GM23338 (cell line): Measurements from ENCODE around the gene MKLN1. TPM values are rescaled to one million over a fixed set of nuclear protein-coding genes. Genes with fewer than 3 reads are reported as not detected.

ENCODE experiments used
- ATAC-seq: fragments of 200-7000 bp; cut with Tn5 transposase; 3 replicates; pipeline ENCODE4 v1.9.1; 2020
- DNase-seq: peaks from one replicate; pipeline ENCODE4 v3.0.0-alpha.2; 2015; ENCODE audit warnings: low spot score
- H2AFZ ChIP-seq: fragments of 200-600 bp; sonication (generic); 2 replicates; pipeline ENCODE4 v1.8.0; 2016; ENCODE audit warnings: antibody characterized with exemption, mild to moderate bottlenecking, moderate library complexity
- H3F3A ChIP-seq: fragments of 200-600 bp; sonication (generic); replicated peaks from 2 replicates; pipeline ENCODE4 v1.8.0; 2017; ENCODE audit warnings: antibody characterized with exemption, mixed run types, low read depth
- H3K27ac ChIP-seq: fragments of 200-600 bp; sonication (generic); 2 replicates; pipeline ENCODE4 v1.6.1; 2016; ENCODE audit warnings: low read depth
- H3K27me3 ChIP-seq: fragments of 200-600 bp; sonication (generic); 2 replicates; pipeline ENCODE4 v1.8.0; 2016; ENCODE audit warnings: mild to moderate bottlenecking, mixed run types, moderate library complexity; ENCODE audit not compliant: insufficient read depth
- H3K36me3 ChIP-seq: fragments of 200-600 bp; sonication (generic); 2 replicates; pipeline ENCODE4 v1.8.0; 2016; ENCODE audit warnings: mild to moderate bottlenecking; ENCODE audit not compliant: insufficient read depth
- H3K4me1 ChIP-seq: fragments of 200-600 bp; sonication (generic); 2 replicates; pipeline ENCODE4 v1.8.0; 2016; ENCODE audit warnings: mild to moderate bottlenecking, moderate library complexity; ENCODE audit not compliant: insufficient read depth
- H3K4me2 ChIP-seq: fragments of 200-600 bp; sonication (generic); 2 replicates; pipeline ENCODE4 v1.7.1; 2017; ENCODE audit warnings: mixed run types
- H3K4me3 ChIP-seq: fragments of 200-600 bp; sonication (generic); 2 replicates; pipeline ENCODE4 v1.6.1; 2016; ENCODE audit warnings: mixed run types
- H3K79me2 ChIP-seq: fragments of 200-600 bp; sonication (generic); replicated peaks from 2 replicates; pipeline ENCODE4 v1.8.0; 2017; ENCODE audit warnings: mild to moderate bottlenecking; ENCODE audit not compliant: insufficient read depth
- H3K9me2 ChIP-seq: fragments of 200-600 bp; sonication (generic); 2 replicates; pipeline ENCODE4 v1.8.0; 2017; ENCODE audit not compliant: insufficient read depth
- H4K20me1 ChIP-seq: fragments of 200-600 bp; sonication (generic); replicated peaks from 2 replicates; pipeline ENCODE4 v1.8.0; 2017; ENCODE audit warnings: mild to moderate bottlenecking; ENCODE audit not compliant: insufficient read depth
- H3K27ac Mint-ChIP-seq: 2 replicates; pipeline ENCODE4 v1.8.0; 2020; ENCODE audit warnings: inconsistent platforms, mild to moderate bottlenecking, moderate library complexity, mixed read lengths
- H3K27me3 Mint-ChIP-seq: 3 replicates; pipeline ENCODE4 v1.8.0; 2022; ENCODE audit warnings: low read depth, mild to moderate bottlenecking, moderate library complexity, mixed read lengths, inconsistent platforms; ENCODE audit not compliant: insufficient read depth, poor library complexity
- H3K36me3 Mint-ChIP-seq: 3 replicates; pipeline ENCODE4 v1.8.0; 2021; ENCODE audit warnings: low read depth, mild to moderate bottlenecking, inconsistent platforms, moderate library complexity, mixed read lengths
- H3K4me1 Mint-ChIP-seq: 3 replicates; pipeline ENCODE4 v1.8.0; 2020; ENCODE audit warnings: mild to moderate bottlenecking, inconsistent platforms, mixed read lengths
- H3K4me3 Mint-ChIP-seq: 3 replicates; pipeline ENCODE4 v1.8.0; 2021; ENCODE audit warnings: moderate library complexity, mild to moderate bottlenecking, inconsistent platforms, mixed read lengths
- H3K9me3 Mint-ChIP-seq: 3 replicates; pipeline ENCODE4 v1.8.0; 2020; ENCODE audit warnings: moderate library complexity, mild to moderate bottlenecking, inconsistent platforms, mixed read lengths
- CREB1 ChIP-seq: fragments of 250-450 bp; sonication (Bioruptor Pico); IDR thresholded peaks from 2 replicates; pipeline ENCODE4 v1.5.0; 2020; ENCODE audit warnings: low read depth, mild to moderate bottlenecking, moderate library complexity
- EZH2 ChIP-seq: fragments of 200-600 bp; sonication (generic); IDR thresholded peaks from one replicate; pipeline ENCODE4 v1.8.0; 2017; ENCODE audit warnings: antibody characterized with exemption, mild to moderate bottlenecking, low read depth; ENCODE audit not compliant: unreplicated experiment
- NANOG ChIP-seq: IDR thresholded peaks from 2 replicates; pipeline ENCODE4 v1.6.1; 2016; ENCODE audit warnings: antibody characterized with exemption, borderline replicate concordance
- POLR2AphosphoS5 ChIP-seq: IDR thresholded peaks from 2 replicates; pipeline ENCODE4 v1.6.1; 2016; ENCODE audit warnings: antibody characterized with exemption, low read depth
- ZNF331 ChIP-seq: fragments of 250-450 bp; sonication (Bioruptor Pico); IDR thresholded peaks from 2 replicates; pipeline ENCODE4 v1.5.0; 2020; ENCODE audit warnings: low read depth, mild to moderate bottlenecking, moderate library complexity
- ZNF462 ChIP-seq: fragments of 250-450 bp; sonication (Bioruptor Pico); IDR thresholded peaks from 2 replicates; pipeline ENCODE4 v1.5.0; 2020; ENCODE audit warnings: mild to moderate bottlenecking, moderate library complexity
- long read RNA-seq: library from polyadenylated mRNA; unstranded; transcript quantifications from one replicate; pipeline ENCODE4 v2.0.0, GENCODE V29; 2020; ENCODE audit not compliant: unreplicated experiment
- polyA plus RNA-seq: library from polyadenylated mRNA; unstranded; fragments of >200 nt; fragmentation: Nextera tagmentation; extraction: Ambion mirVana; gene quantifications from 2 replicates; pipeline ENCODE4 v1.2.1, GENCODE V29; 2016
- total RNA-seq: library from RNA; depleted of rRNA; stranded (reverse); fragments of >200 nt; shearing (Covaris generic); gene quantifications from 2 replicates; pipeline ENCODE4 v1.2.3, GENCODE V29; 2014; rRNA removed

The MKLN1 gene
- total RNA-seq (31.5 and 46.5 TPM in 2 replicates), polyA plus RNA-seq (25.1 and 25.3 TPM in 2 replicates)
- long read RNA-seq, full-length matches to known transcripts: 8 of 15 reads
- long read RNA-seq, partial matches to known transcripts: 2 of 15 reads
- long read RNA-seq, other reads (novel, unspliced or antisense): 5 of 15 reads

DNA sequence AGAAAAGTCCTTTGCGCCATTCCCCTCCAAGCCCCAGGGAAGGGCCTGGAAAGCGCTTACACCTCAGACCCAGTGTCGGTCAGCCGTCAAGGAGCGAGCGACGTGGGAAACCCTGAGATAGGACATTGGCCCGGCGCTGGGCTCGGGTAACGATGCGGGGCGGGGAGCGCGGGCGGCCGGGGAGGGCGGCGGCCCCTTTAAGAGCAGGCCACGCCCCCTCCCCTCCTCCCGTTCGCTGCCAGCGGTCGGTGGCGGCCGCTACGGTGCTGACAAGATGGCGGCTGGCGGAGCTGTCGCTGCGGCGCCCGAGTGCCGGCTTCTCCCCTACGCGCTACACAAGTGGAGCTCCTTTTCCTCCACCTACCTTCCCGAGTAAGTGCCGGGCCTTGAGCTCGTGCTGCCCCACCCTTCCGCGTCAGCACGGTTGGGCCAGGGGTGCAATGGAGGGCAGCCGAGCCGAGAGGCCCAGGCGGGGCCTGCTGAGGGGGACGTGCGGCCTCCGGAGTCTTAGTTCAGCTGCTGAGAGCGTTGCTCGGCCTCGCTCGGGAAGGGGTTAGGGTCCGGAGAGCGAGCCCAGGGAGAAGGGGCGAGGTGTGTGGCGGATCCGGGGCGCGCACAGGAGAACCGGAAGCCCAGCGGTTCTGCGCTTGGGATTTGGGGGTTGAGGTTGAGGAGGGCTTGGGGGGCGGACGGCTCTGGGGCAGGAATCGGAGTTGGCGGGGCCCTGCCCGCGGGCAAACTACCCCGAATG lies at the start of gene MKLN1:
Gene MKLN1, plus strand, starts transcription at position 251 of the 751 bp plus-strand sequence. Its CDS starts 24 bp downstream, at position 275.
- Mint-ChIP-seq H3K9me3 (no peaks in the 10 kb centered on the region), H3K27ac (peak within 1 kb of the TSS; percentile 95), H3K4me1 (peaks cover 41% of the 10 kb centered on the region), H3K4me3 (peak within 1 kb of the TSS; percentile 94), H3K27me3 (no peaks in the 10 kb centered on the region), H3K36me3 (peaks cover under 1% of the 10 kb centered on the region; the same call in 1 of the 3 replicates)
- H3K27me3 ChIP-seq: no peaks in the 10 kb centered on the region
- peak within 1 kb of the TSS; percentile 93 for H2AFZ ChIP-seq
- H3K4me3 ChIP-seq: peak within 1 kb of the TSS; percentile 89
- peak within 1 kb of the TSS; percentile 95 for H3K27ac ChIP-seq
- H3K79me2 ChIP-seq: peaks cover 50% of the 10 kb centered on the region
- no peaks in the 10 kb centered on the region for H3F3A ChIP-seq
- peak within 1 kb of the TSS; percentile 82 for H3K4me2 ChIP-seq
- TF ChIP-seq POLR2AphosphoS5 (peak; percentile 88), ZNF462 (CRISPR knock-in tag) (no peak), CREB1 (CRISPR knock-in tag) (peak; percentile 3; the same call in 1 of the 2 replicates), NANOG (no peak)
- peaks cover 37% of the 10 kb centered on the region for H3K4me1 ChIP-seq
- no peaks in the 10 kb centered on the region for H3K9me2 ChIP-seq
- H3K36me3 ChIP-seq: no peaks in the 10 kb centered on the region
- ATAC-seq (peak; percentile 92), DNase-seq (peak; percentile 97)
- H4K20me1 ChIP-seq: peaks cover 16% of the 10 kb centered on the region

- peaks cover 2% of the 10 kb centered on the region for H3K27me3 Mint-ChIP-seq
- Histone ChIP-seq H3K4me1 (no peaks in the 10 kb centered on the region), H3K9me2 (no peaks in the 10 kb centered on the region), H3F3A (no peaks in the 10 kb centered on the region), H3K4me2 (no peak overlapping the region), H2AFZ (no peak overlapping the region), H3K4me3 (no peak overlapping the region), H3K36me3 (no peaks in the 10 kb centered on the region; the same call in 1 of the 2 replicates), H3K27ac (no peak overlapping the region), H3K79me2 (no peaks in the 10 kb centered on the region), H4K20me1 (no peaks in the 10 kb centered on the region), H3K27me3 (no peaks in the 10 kb centered on the region)
- H3K4me3 Mint-ChIP-seq: no peak overlapping the region
- H3K9me3 Mint-ChIP-seq: peaks cover 7% of the 10 kb centered on the region; the same call in 2 of the 3 replicates
- H3K36me3 Mint-ChIP-seq: no peaks in the 10 kb centered on the region
- no peak for ATAC-seq
- no peaks in the 10 kb centered on the region for H3K4me1 Mint-ChIP-seq
- H3K27ac Mint-ChIP-seq: no peak overlapping the region
- DNase-seq: no peak
- TF ChIP-seq EZH2 (no peak), CREB1 (CRISPR knock-in tag) (no peak), ZNF331 (no peak), POLR2AphosphoS5 (no peak)
Observed at GRCh38 chr7:131279044-131279443, 48.6 kb upstream of the MKLN1 start.
